IPS-18a (cell line): ENCODE measurements around the gene STEAP3.

Experiments
- H3K27ac ChIP-seq: one replicate; pipeline ENCODE4 v1.5.1; 2013; ENCODE audit warnings: low read length
- H3K27me3 ChIP-seq: one replicate; pipeline ENCODE4 v1.6.1; 2013; ENCODE audit warnings: mild to moderate bottlenecking, low read length; ENCODE audit not compliant: control insufficient read depth, insufficient read depth
- H3K36me3 ChIP-seq: one replicate; pipeline ENCODE4 v1.6.1; 2013; ENCODE audit warnings: low read depth, low read length; ENCODE audit not compliant: control insufficient read depth
- H3K4me1 ChIP-seq: one replicate; pipeline ENCODE4 v1.6.1; 2013; ENCODE audit warnings: low read depth, low read length; ENCODE audit not compliant: control insufficient read depth
- H3K4me3 ChIP-seq: one replicate; pipeline ENCODE4 v1.5.1; 2013; ENCODE audit warnings: low read length
- H3K9ac ChIP-seq: one replicate; pipeline ENCODE4 v1.6.1; 2013; ENCODE audit warnings: mild to moderate bottlenecking, low read length, moderate library complexity
- H3K9me3 ChIP-seq: one replicate; pipeline ENCODE4 v1.6.1; 2013; ENCODE audit warnings: low read depth, low read length; ENCODE audit not compliant: control insufficient read depth

STEAP3 gene

DNA sequence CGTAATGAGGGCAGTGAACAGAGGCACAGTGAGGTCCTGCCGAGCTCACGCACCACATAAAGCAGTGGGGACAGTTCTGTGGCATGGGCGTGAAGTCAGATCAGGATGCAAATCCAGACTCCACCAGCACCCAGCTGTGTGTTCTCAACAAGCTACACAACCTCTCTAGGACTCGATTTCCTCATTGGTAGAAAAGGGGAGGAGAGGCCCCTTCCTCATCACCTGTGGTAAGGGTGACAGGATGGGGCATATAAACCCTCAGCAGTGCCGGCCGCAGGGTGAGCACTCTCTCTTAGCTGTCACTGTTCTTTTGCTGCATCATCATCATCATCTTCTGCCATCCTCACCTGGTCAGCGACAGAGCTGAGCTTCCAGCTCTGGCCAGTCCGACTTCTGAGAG, 88.2 kb downstream of the STEAP3 start:
- H3K4me3 ChIP-seq, result no peak overlapping the region

More for the DNA sequence above, 88.2 kb downstream of the STEAP3 start:
- Histone ChIP-seq H3K36me3 (no peaks in the 10 kb centered on the region), H3K9ac (no peak overlapping the region), H3K4me1 (peaks cover 7% of the 10 kb centered on the region), H3K9me3 (no peaks in the 10 kb centered on the region), H3K27ac (no peak overlapping the region), H3K27me3 (no peaks in the 10 kb centered on the region)
